MM.1S (cell line): ENCODE measurements around the gene USF1.

Source experiments
- DNase-seq: peaks from one replicate; pipeline ENCODE4 v3.0.0-alpha.2; 2015
- H2AFZ ChIP-seq: fragments of 300-600 bp; sonication (generic); 2 replicates; pipeline ENCODE4 v1.6.0; 2016; ENCODE audit warnings: antibody characterized with exemption, low read length
- H3F3A ChIP-seq: fragments of 300-600 bp; sonication (generic); 2 replicates; pipeline ENCODE4 v1.6.1; 2016; ENCODE audit warnings: mild to moderate bottlenecking, antibody characterized with exemption, low read length, moderate library complexity, mixed read lengths; ENCODE audit not compliant: insufficient read depth
- H3K27ac ChIP-seq: fragments of 300-600 bp; sonication (generic); 2 replicates; pipeline ENCODE4 v1.5.1; 2016; ENCODE audit warnings: mild to moderate bottlenecking, low read length
- H3K27me3 ChIP-seq: fragments of 300-600 bp; sonication (generic); replicated peaks from 2 replicates; pipeline ENCODE4 v1.6.0; 2016; ENCODE audit warnings: low read length; ENCODE audit not compliant: insufficient read depth
- H3K36me3 ChIP-seq: fragments of 300-600 bp; sonication (generic); replicated peaks from 2 replicates; pipeline ENCODE4 v1.6.1; 2016; ENCODE audit warnings: mild to moderate bottlenecking, low read length, mixed read lengths; ENCODE audit not compliant: insufficient read depth
- H3K4me1 ChIP-seq: fragments of 300-600 bp; sonication (generic); 2 replicates; pipeline ENCODE4 v1.6.1; 2016; ENCODE audit warnings: low read length, mixed read lengths
- H3K4me2 ChIP-seq: fragments of 300-600 bp; sonication (generic); 2 replicates; pipeline ENCODE4 v1.6.0; 2016; ENCODE audit warnings: low read depth, low read length
- H3K4me3 ChIP-seq: fragments of 300-600 bp; sonication (generic); 2 replicates; pipeline ENCODE4 v1.5.1; 2016; ENCODE audit warnings: low read length, mixed read lengths
- H3K79me2 ChIP-seq: fragments of 300-600 bp; sonication (generic); 2 replicates; pipeline ENCODE4 v1.6.1; 2016; ENCODE audit warnings: mixed run types, low read length, mixed read lengths
- H3K9ac ChIP-seq: fragments of 300-600 bp; sonication (generic); 2 replicates; pipeline ENCODE4 v1.6.1; 2016; ENCODE audit warnings: low read length, mixed read lengths
- H3K9me2 ChIP-seq: fragments of 300-600 bp; sonication (generic); replicated peaks from 2 replicates; pipeline ENCODE4 v1.6.1; 2016; ENCODE audit warnings: mild to moderate bottlenecking, low read length, mixed read lengths; ENCODE audit not compliant: insufficient read depth
- H3K9me3 ChIP-seq: fragments of 300-600 bp; sonication (generic); replicated peaks from 2 replicates; pipeline ENCODE4 v1.6.1; 2016; ENCODE audit warnings: mild to moderate bottlenecking, low read length, mixed read lengths; ENCODE audit not compliant: insufficient read depth
- H4K20me1 ChIP-seq: fragments of 300-600 bp; sonication (generic); 2 replicates; pipeline ENCODE4 v1.6.1; 2016; ENCODE audit warnings: mild to moderate bottlenecking, low read length, moderate library complexity, mixed read lengths; ENCODE audit not compliant: insufficient read depth
- CTCF ChIP-seq: fragments of 300-600 bp; sonication (generic); IDR thresholded peaks from 2 replicates; pipeline ENCODE4 v1.5.1; 2016; ENCODE audit warnings: antibody characterized with exemption, low read length, mixed read lengths
- EZH2 ChIP-seq: fragments of 300-600 bp; sonication (generic); optimal IDR thresholded peaks from 2 replicates; pipeline ENCODE3; 2017; ENCODE audit warnings: low read depth, mild to moderate bottlenecking, antibody characterized with exemption, low read length, mixed read lengths
- EZH2phosphoT487 ChIP-seq: fragments of 300-600 bp; sonication (generic); IDR thresholded peaks from 2 replicates; pipeline ENCODE4 v1.6.1; 2018; ENCODE audit warnings: antibody characterized with exemption, low read length

The USF1 gene

GRCh38 chr1:161088587-161089110 lies 42.9 kb upstream of the USF1 start:
- no peaks in the 10 kb centered on the region for H4K20me1 ChIP-seq
- no peak for DNase-seq
- H3K4me2 ChIP-seq, result no peak overlapping the region
- H3K79me2 ChIP-seq, result no peaks in the 10 kb centered on the region
- no peaks in the 10 kb centered on the region for H3K4me1 ChIP-seq
- no peaks in the 10 kb centered on the region for H3K9me2 ChIP-seq
- H3K4me3 ChIP-seq, result no peak overlapping the region
- no peaks in the 10 kb centered on the region for H3K9me3 ChIP-seq
- H3K27ac ChIP-seq, result no peak overlapping the region
- no peak overlapping the region for H2AFZ ChIP-seq
- H3K36me3 ChIP-seq, result no peaks in the 10 kb centered on the region
- H3K27me3 ChIP-seq, result no peaks in the 10 kb centered on the region
- no peak overlapping the region for H3K9ac ChIP-seq
- H3F3A ChIP-seq, result no peaks in the 10 kb centered on the region
- TF ChIP-seq EZH2phosphoT487 (no peak), EZH2 (no peak), CTCF (no peak)

- Histone ChIP-seq H3F3A (no peaks in the 10 kb centered on the region), H3K27ac (no peak overlapping the region), H3K36me3 (no peaks in the 10 kb centered on the region), H3K4me2 (no peak overlapping the region), H4K20me1 (no peaks in the 10 kb centered on the region), H3K9me3 (no peaks in the 10 kb centered on the region), H3K9ac (no peak overlapping the region), H3K4me3 (no peak overlapping the region), H3K79me2 (no peaks in the 10 kb centered on the region), H2AFZ (no peak overlapping the region), H3K9me2 (no peaks in the 10 kb centered on the region), H3K27me3 (no peaks in the 10 kb centered on the region), H3K4me1 (no peaks in the 10 kb centered on the region)
- no peak for DNase-seq
- no peak for TF ChIP-seq EZH2phosphoT487
- TF ChIP-seq CTCF, result no peak
- TF ChIP-seq EZH2, result no peak
Observed at GRCh38 chr1:161086457-161086856, 40.7 kb upstream of the USF1 start.

- H4K20me1 ChIP-seq, result no peaks in the 10 kb centered on the region
- H3K79me2 ChIP-seq, result no peaks in the 10 kb centered on the region
- no peaks in the 10 kb centered on the region for H3K27me3 ChIP-seq
- no peaks in the 10 kb centered on the region for H3K36me3 ChIP-seq
- DNase-seq, result no peak
- H3K4me3 ChIP-seq, result no peak overlapping the region
- H3F3A ChIP-seq, result no peaks in the 10 kb centered on the region
- no peak for TF ChIP-seq EZH2phosphoT487
- no peak for TF ChIP-seq CTCF
- no peak for TF ChIP-seq EZH2
- no peak overlapping the region for H3K27ac ChIP-seq
- H3K9me3 ChIP-seq, result no peaks in the 10 kb centered on the region
- H2AFZ ChIP-seq, result no peak overlapping the region
- no peaks in the 10 kb centered on the region for H3K4me1 ChIP-seq
- no peak overlapping the region for H3K4me2 ChIP-seq
- no peaks in the 10 kb centered on the region for H3K9me2 ChIP-seq
- no peak overlapping the region for H3K9ac ChIP-seq
Observed at GRCh38 chr1:161085165-161085564, 39.4 kb upstream of the USF1 start.

- Histone ChIP-seq H3K27ac (no peak overlapping the region), H3K4me1 (no peaks in the 10 kb centered on the region), H4K20me1 (no peaks in the 10 kb centered on the region), H3K9me3 (no peaks in the 10 kb centered on the region), H3K36me3 (no peaks in the 10 kb centered on the region), H3K9me2 (no peaks in the 10 kb centered on the region), H3K9ac (no peak overlapping the region), H3K27me3 (no peaks in the 10 kb centered on the region), H3K4me2 (no peak overlapping the region), H3F3A (no peaks in the 10 kb centered on the region), H3K4me3 (no peak overlapping the region), H2AFZ (no peak overlapping the region), H3K79me2 (no peaks in the 10 kb centered on the region)
- TF ChIP-seq CTCF (no peak), EZH2phosphoT487 (no peak), EZH2 (no peak)
- no peak for DNase-seq
Observed at GRCh38 chr1:161084597-161084988, 38.8 kb upstream of the USF1 start.
